Measurements from ENCODE around the gene CHST5.
A peak's percentile ranks its signal among the peaks of the same experiment; 100 is the strongest.

Gene CHST5

GRCh38 chr16:75535901-75536300 lies at the start of gene CHST5:
CHST5 (minus strand) TSS chr16:75536108; CDS start chr16:75530384, 5,724 bp downstream.
- no peak for DNase-seq

GRCh38 chr16:75584108-75584507 lies 48.2 kb upstream of the CHST5 start:
- DNase-seq, result no peak

DNA sequence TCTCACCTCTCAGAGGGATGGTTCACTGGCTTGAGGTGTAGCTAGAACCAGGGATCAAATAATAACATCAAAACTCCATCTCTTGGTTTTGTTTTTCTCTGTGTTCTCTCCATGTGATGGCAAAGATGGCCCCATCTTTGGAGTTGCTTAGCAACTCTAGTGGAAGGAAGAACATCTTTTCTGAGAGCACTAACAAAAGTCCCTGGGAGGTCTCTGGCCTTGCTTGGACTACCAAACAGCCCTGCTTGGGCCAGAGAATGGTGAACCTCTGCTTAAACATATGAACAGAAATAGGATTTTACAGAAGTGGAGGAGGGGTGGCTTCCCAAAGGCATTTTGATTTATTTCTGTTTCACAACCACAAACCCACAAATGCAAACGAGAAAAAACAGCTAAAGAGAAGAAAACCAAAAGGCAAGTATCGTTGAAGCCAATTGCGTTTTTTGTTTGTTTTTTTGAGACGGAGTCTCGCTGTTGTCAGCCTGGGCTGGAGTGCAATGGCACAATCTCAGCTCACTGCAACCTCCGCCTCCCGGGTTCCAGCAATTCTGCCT lies 43.5 kb upstream of the CHST5 start:
- no peak for DNase-seq

- no peak for DNase-seq
Observed at GRCh38 chr16:75578725-75579124, 42.8 kb upstream of the CHST5 start.

- no peak for DNase-seq
Observed at GRCh38 chr16:75578212-75578611, 42.3 kb upstream of the CHST5 start.

GRCh38 chr16:75576384-75576811 lies 40.5 kb upstream of the CHST5 start:
- DNase-seq, result no peak

DNA sequence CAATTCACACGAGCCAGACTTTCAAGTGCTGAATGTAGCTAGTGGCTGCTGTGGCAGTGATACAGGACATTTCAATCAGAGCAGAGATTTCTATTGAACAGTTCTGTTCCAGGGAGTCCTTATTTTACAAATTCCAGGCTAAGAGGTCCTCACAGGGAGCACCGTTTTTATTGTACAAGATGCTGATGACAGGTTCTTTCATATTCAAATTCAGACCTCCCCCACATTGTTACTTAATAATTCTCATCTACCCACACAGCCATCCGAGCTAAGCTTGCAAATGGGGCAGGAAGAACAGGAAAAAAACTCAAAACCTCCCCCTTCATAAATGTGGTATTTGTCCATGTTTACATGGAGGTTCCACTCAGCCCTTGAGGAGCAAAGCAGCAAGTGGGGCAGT lies 40.0 kb upstream of the CHST5 start:
- DNase-seq, result no peak

- no peak for DNase-seq
Observed at GRCh38 chr16:75573955-75574354, 38.0 kb upstream of the CHST5 start.

GRCh38 chr16:75572864-75573542 lies 37.1 kb upstream of the CHST5 start:
- DNase-seq, result no peak

- DNase-seq, result no peak
Observed at GRCh38 chr16:75570396-75571065, 34.6 kb upstream of the CHST5 start.

DNA sequence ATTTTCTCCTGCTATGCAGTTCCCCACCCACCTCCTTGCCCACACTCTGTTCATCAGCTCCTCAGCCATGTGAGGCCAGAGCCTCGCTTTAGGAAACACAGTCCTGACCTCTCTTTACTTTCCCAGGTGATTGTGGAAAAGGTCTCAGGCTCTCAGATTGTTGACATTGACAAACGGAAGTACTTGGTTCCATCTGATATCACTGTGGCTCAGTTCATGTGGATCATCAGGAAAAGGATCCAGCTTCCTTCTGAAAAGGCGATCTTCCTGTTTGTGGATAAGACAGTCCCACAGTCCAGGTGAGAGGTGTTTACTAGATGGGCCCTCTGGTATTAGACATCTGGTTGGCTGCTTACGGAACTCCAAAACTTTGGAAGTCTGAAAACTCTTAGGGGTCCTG lies 32.0 kb upstream of the CHST5 start:
- no peak for DNase-seq

DNA sequence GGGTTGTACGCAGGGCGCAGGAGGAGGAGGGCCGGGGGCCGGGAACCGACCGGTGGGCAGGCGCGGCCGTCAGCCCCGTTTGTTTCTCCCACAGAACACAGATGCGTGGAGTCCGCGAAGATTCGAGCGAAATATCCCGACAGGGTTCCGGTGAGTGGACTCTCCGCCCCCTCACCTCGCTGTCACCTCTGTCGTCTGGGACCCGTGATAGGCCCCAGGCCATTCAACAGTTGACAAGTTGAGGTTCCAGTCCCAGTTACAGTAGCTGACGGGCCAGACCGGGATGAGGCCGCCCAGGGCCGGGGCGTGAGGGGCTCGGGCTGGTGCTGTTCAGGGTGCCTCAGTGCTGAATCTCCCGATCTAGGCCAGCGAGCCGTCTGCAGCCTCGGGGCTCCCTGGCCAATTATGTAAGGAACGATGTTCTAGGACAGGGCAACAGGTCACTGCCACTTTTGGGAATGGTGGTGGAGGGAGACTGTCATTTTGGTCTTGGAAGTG lies 30.9 kb upstream of the CHST5 start:
- no peak for DNase-seq

- DNase-seq, result peak; percentile 30
Observed at GRCh38 chr16:75566040-75566757, 30.3 kb upstream of the CHST5 start, which contains the start of gene GABARAPL2. GABARAPL2 (plus strand) TSS chr16:75566379; CDS start chr16:75566487, 108 bp downstream.

- DNase-seq, result no peak
Observed at GRCh38 chr16:75565640-75566039, 29.7 kb upstream of the CHST5 start.

- DNase-seq, result no peak
Observed at GRCh38 chr16:75559564-75560372, 23.9 kb upstream of the CHST5 start.

GRCh38 chr16:75558846-75559401 lies 23.0 kb upstream of the CHST5 start:
- DNase-seq, result no peak

DNA sequence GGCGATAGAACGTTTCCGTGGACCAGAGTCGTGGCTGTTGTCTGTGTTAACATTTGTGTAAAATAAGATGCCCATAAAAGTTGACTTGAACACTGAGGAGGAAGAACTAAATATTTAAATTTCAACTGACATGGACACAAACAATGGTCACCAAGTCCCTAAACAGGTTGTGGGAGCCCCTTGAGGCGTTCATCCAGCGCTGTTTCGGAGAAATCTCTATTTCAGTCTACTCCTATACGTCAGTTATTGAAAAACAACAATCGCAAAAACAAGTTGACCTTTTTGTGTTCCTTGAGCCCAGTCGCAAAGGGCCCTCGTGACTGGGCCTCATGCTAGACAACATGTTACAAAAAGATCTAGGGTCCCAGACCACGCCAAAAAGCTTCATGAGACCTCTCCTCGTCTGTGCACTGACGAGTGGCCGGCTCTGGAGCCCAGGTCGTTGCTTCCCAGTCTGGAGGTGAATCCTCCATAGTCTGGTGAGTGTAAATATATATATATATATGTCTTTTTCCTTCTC lies 20.6 kb upstream of the CHST5 start:
- DNase-seq, result no peak

- DNase-seq, result peak; percentile 84
Observed at GRCh38 chr16:75555707-75556430, 20.0 kb upstream of the CHST5 start, which contains the start of gene TMEM231. TMEM231 (minus strand) TSS chr16:75556252; CDS start chr16:75556209, 43 bp downstream.

GRCh38 chr16:75555213-75555706 lies 19.4 kb upstream of the CHST5 start:
- DNase-seq, result peak; percentile 59

- DNase-seq, result no peak
Observed at GRCh38 chr16:75552951-75553350, 17.0 kb upstream of the CHST5 start.

DNA sequence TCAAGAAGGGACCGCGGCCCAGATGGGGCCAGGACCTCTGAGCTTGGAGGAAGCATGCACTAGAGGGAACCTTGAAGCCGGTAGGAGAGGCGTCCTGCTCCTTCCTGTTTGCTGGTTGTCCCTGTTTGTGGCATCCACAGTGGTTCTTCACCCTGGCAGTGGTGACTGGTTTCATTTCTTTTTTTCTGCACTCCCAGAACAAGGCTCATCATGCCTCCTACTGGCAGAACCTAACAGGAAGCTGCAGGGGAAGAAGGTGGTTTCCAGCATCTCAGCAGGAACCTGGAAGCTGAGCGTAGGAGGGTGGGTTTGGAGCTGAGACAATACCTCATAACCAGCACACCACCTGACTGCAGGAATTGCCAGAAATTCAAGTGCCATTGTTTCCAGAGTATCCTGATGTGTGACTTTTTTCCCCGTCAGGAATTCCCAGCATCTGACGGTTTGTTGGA lies 14.3 kb upstream of the CHST5 start:
- DNase-seq, result peak; percentile 30

All from NCI-H1694 (cell line).